HG03378 (cell line): ENCODE measurements around the gene KCNMA1.

Experiments used
- ATAC-seq: cut with Tn5 transposase; IDR thresholded peaks from one replicate; pipeline ENCODE4 v1.9.1; 2021; ENCODE audit warnings: mild to moderate bottlenecking, moderate library complexity; ENCODE audit not compliant: unreplicated experiment

KCNMA1 gene

DNA sequence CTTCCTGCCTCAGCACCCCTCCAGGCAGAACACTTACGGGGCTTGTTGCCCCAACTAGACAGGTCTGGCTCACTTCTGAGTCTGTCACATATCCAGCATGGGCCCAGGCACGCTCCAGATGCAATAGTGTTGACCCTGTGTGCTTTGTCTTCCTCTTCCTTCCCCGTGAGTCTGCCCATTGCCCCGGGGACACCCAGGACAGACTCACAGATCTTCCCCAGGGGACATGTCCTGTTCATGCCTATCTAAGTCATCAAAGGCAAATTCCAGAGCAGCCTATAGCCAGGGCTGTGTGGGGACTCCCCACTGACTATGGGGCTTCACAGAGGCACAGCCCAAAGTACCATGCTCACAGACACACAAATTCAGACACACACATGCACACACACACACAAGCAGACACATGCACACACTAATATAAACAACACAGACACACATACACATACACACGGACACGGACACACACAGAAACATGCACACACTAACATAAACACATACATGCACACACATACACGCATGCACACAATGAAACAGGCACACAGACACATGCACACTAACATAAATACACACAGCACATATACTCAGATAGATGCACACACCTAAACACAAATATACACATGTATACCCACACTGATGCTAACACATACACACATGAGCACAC lies 175.8 kb downstream of the KCNMA1 start:
- no peak for ATAC-seq

DNA sequence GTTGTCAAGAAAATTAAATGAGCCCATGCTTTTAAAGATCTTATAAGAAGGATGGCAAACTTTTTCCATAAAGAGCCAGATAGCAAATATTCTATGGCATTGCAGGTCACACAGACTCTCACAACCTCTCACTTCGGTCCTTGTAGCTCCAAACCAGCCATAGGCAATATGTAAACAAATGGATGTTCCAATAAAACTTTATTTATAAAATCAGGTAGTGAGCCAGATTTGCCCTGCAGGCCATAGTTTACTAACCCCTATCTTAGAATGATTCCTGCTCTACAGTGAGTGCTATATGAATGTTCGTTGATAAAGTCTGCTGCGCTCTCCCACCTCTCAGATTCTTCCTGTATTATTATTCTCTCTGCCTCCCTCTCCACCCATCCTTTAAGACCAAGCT lies 177.7 kb downstream of the KCNMA1 start:
- no peak for ATAC-seq

DNA sequence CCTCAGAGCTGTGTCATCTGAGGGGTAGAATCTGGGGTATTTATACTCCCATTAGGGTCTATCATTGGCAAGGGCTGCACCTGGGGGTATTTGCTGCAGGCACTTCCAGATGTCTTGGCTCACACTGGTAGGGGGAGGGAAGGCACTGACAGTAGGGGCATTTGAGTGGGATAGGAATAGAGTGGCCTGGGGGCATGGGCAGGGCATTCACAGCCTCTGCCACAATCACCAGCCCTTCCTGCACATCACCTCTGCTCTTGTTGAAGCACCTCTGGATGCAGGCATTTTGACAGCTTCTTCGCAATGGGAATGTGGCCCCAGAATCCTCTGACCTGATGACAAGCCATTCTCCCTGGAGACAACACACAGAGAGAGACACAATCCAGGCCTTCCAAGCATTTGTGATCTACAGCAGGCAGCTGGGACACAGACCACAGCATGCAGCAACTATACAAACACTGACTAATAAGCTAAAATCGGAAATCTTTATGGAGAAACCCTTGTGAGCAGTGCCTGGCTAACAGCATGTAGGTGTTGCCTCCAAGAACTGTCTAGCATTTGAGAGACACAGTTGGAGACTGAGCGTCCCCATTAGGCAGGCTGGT lies 178.5 kb downstream of the KCNMA1 start:
- ATAC-seq: no peak

DNA sequence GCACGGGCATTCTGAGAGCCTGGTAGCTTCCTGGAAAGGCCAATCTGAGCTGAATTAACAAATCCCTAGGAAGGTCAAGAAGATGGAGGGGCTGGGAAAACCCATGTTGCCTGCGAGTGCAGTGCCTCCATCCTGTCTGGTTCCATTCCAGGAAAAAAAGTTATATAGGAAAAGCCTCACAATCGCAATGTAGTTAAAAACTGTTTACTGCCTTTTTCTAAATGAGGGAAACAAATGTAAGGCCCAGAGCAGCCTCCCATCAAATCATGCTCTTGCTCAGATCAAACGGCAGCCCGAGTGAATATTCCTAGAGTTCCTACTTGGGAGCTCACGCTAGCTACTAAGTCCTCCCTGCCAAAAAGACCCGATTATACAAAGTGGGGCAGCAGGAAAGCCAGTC lies 179.9 kb downstream of the KCNMA1 start:
- ATAC-seq: no peak

DNA sequence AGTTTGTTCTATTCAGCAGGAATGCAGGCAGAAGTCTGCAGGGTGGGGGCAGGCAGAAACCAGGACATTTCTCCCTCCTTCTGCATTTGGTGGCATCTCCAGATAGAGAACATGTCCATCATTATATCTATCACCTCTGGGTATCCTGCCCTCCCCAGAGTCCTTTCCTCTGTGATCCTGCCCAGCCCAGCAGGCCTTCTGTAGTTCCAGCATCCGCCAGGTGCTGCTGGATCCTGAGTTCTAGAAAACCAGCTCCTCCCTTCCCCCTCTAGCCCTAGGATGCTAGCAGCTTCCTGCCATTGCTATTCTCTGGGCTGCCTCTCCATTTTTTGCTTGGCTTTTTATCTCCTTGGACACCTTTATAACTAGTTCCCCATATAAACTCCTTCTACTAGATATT lies 180.3 kb downstream of the KCNMA1 start:
- no peak for ATAC-seq

DNA sequence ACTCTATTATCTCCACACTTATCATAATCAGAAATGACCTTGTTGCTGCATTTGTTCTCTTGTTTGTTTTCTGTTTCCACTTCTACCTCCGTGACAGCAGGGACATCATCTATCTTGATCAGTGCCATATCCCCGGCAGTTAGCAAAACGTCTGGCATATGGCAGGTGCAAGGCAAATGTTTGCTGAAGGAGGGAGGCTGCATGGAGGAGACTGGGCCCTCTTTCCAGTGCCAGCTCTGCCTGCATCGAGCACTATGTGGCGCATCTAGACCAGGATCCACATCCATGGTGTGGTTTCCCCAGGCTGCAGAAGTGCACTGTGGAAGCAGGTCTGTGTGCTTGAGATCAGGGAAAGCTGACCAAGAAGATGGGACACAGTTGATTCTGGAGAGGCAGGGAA lies 181.2 kb downstream of the KCNMA1 start:
- ATAC-seq: no peak

DNA sequence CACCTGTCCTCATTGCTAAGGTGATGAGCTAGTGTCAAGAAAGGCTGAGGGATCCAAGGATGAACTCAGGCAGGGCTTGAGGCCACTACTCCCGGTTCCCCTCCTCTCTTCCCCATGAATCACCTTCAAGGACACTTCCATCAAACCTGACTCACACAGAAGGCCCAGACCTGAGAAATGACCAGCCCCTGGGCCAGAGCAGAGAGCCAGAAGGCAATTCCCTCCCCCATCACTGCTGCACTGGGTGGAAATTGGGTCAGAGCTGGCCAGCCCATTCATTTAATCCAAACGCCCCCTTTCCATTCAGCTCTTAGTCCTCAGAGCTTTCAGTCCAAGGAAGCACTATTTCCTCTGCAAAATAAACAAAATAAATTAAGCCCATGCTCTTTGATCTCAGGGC lies 182.0 kb downstream of the KCNMA1 start:
- ATAC-seq: no peak

DNA sequence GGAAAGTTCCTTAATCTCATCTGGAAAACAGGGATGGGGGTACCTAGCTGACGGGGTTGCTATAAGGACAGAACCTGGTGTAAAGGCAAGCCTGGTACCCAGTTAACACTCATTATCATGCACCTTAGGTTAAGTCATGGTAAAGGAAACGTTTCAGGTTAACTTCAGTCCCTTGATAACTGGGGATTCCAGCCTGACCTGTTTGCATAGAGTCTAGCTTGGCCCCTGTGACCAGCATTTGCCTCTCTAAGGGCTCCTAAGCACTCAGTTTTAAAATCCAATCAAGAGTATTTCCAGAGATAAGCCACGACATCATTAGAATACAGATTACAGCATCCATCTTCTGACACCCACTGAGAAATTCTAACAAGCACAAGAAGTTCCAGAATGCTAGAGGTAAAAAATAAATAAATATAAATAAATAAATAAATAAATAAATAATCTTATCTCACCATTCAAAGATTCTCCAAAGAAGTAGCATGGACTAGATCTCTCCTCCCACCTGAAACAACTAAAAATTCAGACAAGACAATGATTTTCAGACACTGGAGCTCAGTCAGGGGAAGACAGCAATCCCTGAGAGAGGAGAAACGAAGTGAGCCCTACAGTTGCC lies 184.6 kb downstream of the KCNMA1 start:
- no peak for ATAC-seq

DNA sequence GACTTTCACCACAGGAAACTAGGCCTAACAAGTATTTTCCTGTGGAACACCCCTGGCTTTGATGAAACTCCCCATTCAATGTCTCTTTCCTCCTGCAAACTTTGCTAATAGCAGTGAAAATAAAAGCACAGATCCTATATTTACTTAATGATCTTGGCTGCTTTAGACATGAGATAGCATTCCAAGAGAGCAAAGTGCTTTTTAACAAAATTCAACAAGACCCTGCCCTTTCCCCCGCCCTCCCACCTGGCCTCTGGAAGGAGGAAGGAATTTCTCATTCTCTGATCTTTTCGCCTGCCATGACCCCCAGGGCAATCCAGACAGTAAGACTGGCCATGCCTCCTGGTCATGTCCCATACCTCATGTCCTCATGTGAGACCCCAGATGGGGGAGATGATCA lies 185.7 kb downstream of the KCNMA1 start:
- no peak for ATAC-seq

DNA sequence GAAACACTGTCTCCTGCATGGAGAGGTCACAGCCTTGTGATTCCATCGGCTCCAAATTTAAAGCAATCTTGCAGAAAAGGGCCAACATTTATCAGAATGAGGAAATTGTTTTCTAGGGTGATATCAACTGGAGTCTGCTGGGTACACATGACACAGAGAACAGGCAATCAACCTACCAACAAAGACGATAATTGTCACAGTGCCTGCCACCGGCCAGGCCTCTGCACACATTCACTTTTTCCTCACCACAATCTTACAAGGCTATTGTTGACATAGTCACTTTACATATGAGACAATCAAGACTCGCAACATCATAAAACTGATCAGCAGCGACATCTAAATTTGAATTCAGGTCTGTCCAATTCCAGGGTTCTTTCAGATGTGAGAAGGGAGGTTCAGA lies 189.4 kb downstream of the KCNMA1 start:
- ATAC-seq: no peak

DNA sequence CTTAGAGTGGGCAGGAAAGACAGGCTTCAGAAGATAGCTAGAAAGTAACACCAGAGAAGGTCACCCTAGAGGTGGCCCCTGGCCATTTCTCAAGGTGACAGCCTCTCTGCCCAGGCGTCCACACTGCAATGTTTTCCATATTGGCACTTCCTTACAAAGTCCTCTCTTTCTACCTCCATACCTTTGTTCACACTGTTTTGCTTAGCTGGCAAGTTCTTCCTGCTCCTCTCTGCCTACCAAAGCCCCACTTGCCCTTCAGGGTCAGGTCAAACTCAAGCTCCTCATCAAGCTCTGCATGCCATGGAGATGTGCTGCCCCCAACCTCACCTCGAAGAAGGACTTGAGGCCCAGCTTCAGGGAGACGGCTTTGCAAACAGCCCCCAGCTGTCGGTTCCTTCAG lies 190.9 kb downstream of the KCNMA1 start:
- ATAC-seq: no peak

DNA sequence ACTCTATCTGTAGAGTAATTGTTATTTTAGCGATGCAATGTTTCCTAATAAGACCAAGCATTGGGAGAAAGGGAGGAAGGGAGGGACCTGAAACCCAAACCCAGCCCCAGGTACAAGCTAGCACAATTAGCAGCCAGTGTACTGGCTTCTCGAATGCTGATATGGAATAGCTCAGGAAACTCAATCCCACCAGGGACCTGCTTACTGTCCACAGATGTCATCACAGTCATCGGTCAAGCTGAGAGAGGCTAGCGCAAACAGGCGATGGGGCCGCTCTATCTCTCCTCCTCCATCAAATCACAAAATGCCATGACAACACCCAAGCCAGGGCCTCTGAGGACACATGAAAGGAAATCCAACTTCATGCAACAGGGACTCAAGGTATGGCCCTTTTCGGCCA lies 192.1 kb downstream of the KCNMA1 start:
- ATAC-seq: no peak

DNA sequence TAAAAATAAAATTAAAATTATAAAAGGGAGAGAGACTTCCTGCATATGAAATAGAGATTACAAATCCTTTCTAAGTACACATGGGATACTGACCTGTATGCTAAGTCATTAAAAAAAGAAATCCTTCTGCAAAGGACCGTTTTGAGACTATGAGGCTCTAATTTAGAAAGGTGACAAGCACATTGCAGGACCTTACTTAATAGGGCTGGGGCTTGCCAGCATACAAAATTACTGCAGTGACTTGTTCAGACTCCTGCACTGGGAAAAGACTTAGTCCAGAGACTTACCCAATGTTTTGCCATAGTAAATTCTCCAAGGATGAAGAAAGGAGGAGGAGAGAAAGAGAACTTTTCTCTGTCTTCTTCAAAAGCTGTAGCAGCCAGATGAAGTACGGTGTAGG lies 193.6 kb downstream of the KCNMA1 start:
- no peak for ATAC-seq

DNA sequence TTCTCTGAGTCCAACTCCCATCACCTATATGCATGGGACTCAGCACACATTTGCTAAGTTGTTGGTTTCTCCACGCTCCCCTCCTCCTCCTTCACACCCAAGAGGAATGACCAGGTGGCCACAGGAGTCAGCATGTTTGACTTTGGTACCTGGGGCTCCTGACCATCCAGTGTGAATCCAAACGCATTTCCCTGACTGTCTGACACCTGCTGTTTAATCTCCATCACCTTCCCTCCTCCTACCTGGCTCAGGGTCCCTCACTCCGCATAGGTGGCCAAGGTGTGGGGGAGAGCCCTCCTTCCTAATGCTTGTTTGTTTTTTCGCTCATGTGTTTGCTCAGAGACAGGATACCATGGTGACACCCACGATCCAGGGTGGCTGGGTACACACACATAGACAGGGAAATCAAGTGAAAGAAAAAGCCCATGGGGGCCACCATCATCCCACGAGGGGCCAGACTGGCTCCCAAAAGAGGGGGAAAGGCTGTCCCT lies 194.9 kb downstream of the KCNMA1 start:
- no peak for ATAC-seq

DNA sequence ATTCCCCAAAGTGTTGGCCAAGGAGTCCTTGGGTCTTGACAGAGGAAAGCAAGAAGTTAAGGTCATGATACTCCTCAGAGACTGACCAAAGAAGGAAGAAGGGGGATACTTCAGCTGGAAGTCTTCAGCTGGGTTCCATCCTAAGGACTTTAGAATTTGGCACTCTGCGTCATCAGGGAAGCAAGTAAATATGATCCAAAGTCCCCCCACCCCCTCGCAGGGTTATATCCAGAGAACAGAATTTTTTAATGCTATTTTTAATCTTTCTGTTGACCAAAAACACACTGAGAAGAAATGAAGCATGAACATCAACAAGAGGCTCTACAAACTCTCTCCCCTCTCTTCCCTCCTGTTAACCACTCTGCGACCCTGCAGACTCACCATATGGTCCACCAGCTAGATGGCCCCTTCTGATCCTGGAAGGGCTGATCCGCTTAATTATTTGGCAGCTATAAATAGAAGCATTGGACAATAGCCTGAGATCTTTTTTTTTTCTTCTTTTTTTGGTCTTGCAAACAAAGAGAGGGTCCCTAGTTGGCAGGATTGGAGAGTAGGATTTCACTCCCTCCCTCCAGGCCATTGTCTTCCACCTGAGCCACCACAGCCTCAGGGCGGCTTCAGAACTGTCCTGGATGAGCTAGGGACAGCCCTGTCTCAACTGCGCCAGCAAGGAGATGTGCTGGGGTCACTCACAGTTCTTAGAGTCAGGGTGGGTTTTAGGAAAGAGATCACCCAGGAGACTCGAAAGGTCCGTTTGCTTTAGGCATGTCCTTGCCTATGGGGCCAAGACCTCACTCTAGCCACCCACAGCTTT lies 196.0 kb downstream of the KCNMA1 start:
- ATAC-seq: no peak

DNA sequence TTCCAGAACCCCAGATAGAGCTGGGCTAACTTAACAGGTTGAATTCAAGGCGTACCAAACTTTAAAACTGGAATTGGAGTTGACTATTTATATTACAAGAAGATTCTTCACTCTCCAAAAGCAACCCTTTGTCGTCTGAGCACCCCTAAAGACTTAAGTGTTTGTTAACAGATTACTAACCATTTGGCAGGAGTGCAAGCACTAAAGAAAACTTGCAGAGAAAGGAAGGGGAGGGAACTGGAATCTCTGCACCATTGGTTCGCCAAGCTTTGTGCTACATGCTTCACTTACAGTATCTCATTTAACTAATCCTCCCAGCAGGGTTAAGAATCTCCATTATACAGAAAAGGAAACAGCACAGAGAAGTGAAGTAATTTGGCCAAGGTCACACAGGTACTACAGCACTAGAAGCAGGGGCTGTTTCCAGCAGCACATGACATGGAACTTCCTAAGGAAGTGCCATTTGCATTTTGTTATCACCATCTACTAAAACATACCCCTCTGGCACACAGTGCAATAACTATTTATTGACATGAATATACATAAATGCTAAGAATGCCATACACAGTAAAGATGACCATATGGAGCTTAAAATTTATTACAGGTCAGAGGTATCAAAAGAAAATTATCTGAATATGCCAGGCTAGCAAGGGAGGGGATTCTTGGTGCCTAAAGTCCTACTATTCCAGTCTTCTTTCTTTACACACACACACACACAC lies 201.2 kb downstream of the KCNMA1 start:
- ATAC-seq: no peak

DNA sequence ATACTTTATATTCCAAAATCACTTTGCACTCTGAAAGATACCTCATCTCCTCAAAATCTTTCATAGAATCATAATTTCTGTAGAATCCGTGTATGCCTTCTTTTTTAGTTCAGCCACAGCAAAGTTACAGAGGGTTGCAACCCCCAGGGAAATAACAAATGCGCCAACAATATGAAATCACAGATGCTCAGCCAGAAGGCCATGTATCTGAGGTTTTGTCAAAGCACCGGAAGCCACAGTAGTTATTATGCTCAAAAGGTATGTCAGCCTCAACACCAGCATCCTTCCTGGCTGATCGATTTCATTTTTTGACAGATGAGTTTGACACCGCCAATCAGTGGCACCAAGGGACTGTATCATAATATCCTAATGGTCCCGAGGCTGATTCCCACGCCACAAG lies 204.1 kb downstream of the KCNMA1 start:
- ATAC-seq: no peak

DNA sequence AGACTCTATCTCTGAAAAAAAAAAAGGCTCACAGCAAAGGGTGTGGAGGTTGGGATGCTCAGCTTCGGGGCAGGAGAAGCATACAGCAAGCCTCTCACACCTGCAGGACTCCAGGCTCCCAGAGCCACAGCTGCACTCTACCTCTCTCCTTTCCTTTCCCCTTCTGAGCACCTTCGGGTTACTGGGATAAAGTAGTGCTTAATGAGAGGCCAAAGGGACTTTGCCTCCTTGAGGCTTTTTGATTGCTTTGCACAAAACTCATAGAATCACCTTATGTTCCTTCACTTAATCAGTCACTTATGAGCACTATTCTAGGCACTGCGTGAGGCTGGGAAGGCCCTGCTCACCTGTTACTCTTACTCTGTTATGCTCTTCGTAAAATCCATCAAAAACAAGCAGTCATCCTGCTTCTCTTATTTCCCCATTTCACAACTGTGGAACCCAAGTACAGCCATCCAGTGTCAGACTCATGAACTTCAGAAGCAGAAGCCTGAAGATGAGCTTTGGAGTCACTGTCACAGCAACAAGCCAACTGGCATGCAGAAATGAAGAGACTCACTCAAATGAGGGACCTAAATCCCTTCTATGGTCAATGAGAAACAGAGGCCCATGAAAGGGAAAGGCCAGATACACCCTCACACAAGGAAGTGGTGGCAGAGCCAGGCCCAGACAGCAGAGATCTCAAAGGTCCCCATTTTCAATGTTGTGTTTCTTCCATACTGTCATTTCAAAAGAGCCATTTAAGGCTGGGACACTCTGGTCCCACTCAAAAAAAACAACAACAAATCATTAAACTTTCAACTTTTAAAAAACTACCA lies 205.4 kb downstream of the KCNMA1 start:
- no peak for ATAC-seq

DNA sequence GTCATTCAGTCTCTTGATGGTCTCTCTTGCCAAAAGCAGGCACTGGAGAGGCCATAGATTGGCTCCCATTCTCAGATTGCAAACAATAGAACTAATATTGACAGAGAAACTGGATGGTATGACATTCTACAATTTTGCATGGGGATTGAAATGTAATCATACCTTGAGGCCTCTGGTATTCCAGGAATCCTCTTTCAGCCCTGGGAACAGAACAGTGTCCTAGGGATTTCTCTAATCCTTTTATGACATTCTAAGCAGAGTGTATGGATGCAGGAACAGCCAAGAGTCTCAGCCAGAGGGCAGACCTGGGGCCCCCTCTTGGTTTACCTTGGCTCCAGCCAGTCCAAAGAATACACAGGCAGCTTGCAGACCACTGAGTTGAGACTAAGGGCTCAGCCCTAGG lies 206.4 kb downstream of the KCNMA1 start:
- no peak for ATAC-seq

DNA sequence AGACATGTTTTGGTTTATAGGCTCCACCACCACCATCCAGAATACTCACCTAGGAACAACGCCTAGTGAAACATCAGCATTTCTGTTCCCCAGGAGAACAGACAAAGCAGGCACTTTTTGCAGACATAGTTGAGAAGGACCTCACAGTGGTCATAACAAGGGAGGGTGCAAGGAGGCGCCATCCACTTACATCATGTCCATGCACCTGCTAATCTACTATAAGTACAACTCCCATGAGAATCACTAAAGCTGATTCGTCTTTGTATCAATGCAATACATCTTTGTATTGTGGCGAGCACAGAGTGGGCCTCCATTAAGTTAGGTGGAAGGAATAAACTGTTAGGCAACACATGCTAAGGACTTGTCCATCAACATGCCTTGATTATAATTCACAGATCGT lies 207.1 kb downstream of the KCNMA1 start:
- ATAC-seq: no peak
